ENCODE measurements around the gene CLUH.

Gene CLUH

DNA sequence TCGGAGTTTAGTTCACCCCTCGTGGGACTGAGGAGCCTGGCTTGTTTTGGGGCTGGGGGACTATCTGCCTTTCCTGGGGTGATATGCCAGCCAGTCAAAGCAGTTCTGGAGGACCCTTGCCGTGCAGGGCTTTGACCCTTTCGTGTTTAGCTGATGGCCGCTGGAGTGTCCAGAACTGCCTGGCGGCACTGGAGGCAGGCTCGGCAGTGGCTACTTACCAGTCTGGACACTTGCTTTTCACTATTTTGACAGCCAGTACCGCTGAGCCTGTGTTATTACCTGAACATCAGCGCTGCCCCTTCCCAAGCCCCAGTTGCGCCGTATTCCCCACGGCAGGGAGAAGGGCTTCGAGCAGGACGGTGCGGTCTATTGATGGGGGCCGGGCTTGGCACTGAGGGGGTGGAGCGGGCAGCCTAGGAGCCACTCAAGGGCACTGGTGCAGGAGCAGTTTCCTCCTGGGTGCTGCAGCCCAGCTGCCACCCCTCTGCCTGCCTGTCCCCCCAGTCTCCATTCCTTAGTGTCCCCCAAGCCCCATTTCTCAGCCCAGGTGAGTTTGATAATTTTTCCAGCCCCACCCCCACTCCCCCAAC is 19.3 kb upstream of the CLUH start:
- H3F3A ChIP-seq (ENCODE audit: control insufficient read depth, insufficient read depth): no peaks in the 10 kb centered on the region

DNA sequence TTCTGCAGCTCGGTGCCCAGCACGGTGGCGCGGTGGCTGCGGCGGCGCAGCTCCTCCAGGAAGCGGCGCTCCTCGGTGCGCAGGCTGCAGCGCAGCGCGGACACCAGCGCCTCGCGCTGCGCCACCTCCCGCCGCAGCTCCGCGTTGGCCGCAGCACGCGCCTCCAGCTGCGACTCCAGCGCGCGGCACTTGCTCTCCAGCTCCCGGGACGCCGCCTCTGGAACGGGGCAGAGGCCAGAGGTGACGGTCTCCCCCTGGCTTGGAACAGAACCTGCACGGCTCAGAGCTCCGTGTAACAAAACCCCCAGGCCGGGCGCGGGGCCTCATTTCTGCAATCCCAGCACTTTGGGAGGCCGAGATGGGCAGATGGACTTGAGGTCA is 13.2 kb upstream of the CLUH start:
- Histone ChIP-seq H3K4me2 (ENCODE audit: low read length) (no peak overlapping the region), H4K20me1 (ENCODE audit: control insufficient read depth, insufficient read depth, low read depth, low read length) (no peaks in the 10 kb centered on the region), H3K9me3 (ENCODE audit: control insufficient read depth, insufficient read depth, low read length) (no peaks in the 10 kb centered on the region), H3K4me3 (ENCODE audit: low read length) (no peak overlapping the region), H3K79me2 (ENCODE audit: control insufficient read depth, low read length) (no peaks in the 10 kb centered on the region), H3K27ac (ENCODE audit: low read depth, low read length) (no peak overlapping the region), H3F3A (ENCODE audit: control insufficient read depth, insufficient read depth) (0 out of 2 replicates have a peak, but pooled peaks cover 3% of the 10 kb centered on the region), H3K36me3 (ENCODE audit: control insufficient read depth, low read length) (no peaks in the 10 kb centered on the region), H3K4me1 (ENCODE audit: control insufficient read depth, low read length) (peaks cover 3% of the 10 kb centered on the region; the same call in 1 of the 2 replicates), H3K27me3 (ENCODE audit: control insufficient read depth, low read length) (peaks cover 3% of the 10 kb centered on the region; the same call in 1 of the 2 replicates), H3K9me2 (replicated peaks; ENCODE audit: control insufficient read depth, low read length) (no peaks in the 10 kb centered on the region)
- no peak for TF ChIP-seq EZH2phosphoT487 (IDR thresholded peaks at IDR 0.05; ENCODE audit: borderline replicate concordance, low read length)
- TF ChIP-seq, protein P1, sequence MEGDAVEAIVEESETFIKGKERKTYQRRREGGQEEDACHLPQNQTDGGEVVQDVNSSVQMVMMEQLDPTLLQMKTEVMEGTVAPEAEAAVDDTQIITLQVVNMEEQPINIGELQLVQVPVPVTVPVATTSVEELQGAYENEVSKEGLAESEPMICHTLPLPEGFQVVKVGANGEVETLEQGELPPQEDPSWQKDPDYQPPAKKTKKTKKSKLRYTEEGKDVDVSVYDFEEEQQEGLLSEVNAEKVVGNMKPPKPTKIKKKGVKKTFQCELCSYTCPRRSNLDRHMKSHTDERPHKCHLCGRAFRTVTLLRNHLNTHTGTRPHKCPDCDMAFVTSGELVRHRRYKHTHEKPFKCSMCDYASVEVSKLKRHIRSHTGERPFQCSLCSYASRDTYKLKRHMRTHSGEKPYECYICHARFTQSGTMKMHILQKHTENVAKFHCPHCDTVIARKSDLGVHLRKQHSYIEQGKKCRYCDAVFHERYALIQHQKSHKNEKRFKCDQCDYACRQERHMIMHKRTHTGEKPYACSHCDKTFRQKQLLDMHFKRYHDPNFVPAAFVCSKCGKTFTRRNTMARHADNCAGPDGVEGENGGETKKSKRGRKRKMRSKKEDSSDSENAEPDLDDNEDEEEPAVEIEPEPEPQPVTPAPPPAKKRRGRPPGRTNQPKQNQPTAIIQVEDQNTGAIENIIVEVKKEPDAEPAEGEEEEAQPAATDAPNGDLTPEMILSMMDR (IDR thresholded peaks at IDR 0.05; ENCODE audit: low read depth, low read length, poor library complexity, severe bottlenecking): no peak

More for the DNA sequence above, 19.3 kb upstream of the CLUH start:
- Histone ChIP-seq H3K27ac (ENCODE audit: low read depth, low read length) (no peak overlapping the region), H4K20me1 (ENCODE audit: control insufficient read depth, insufficient read depth, low read depth, low read length) (no peaks in the 10 kb centered on the region), H3K4me3 (ENCODE audit: low read length) (no peak overlapping the region), H3K4me1 (ENCODE audit: control insufficient read depth, low read length) (peaks cover 3% of the 10 kb centered on the region; the same call in 1 of the 2 replicates), H3K36me3 (ENCODE audit: control insufficient read depth, low read length) (no peaks in the 10 kb centered on the region), H3K79me2 (ENCODE audit: control insufficient read depth, low read length) (no peaks in the 10 kb centered on the region), H3K9me2 (replicated peaks; ENCODE audit: control insufficient read depth, low read length) (no peaks in the 10 kb centered on the region), H3K9me3 (ENCODE audit: control insufficient read depth, insufficient read depth, low read length) (no peaks in the 10 kb centered on the region), H3K27me3 (ENCODE audit: control insufficient read depth, low read length) (peaks cover 4% of the 10 kb centered on the region; the same call in 1 of the 2 replicates), H3K4me2 (ENCODE audit: low read length) (no peak overlapping the region)
- TF ChIP-seq, protein P1 (IDR thresholded peaks at IDR 0.05; ENCODE audit: low read depth, low read length, poor library complexity, severe bottlenecking): no peak
- TF ChIP-seq EZH2phosphoT487 (IDR thresholded peaks at IDR 0.05; ENCODE audit: borderline replicate concordance, low read length): no peak

DNA sequence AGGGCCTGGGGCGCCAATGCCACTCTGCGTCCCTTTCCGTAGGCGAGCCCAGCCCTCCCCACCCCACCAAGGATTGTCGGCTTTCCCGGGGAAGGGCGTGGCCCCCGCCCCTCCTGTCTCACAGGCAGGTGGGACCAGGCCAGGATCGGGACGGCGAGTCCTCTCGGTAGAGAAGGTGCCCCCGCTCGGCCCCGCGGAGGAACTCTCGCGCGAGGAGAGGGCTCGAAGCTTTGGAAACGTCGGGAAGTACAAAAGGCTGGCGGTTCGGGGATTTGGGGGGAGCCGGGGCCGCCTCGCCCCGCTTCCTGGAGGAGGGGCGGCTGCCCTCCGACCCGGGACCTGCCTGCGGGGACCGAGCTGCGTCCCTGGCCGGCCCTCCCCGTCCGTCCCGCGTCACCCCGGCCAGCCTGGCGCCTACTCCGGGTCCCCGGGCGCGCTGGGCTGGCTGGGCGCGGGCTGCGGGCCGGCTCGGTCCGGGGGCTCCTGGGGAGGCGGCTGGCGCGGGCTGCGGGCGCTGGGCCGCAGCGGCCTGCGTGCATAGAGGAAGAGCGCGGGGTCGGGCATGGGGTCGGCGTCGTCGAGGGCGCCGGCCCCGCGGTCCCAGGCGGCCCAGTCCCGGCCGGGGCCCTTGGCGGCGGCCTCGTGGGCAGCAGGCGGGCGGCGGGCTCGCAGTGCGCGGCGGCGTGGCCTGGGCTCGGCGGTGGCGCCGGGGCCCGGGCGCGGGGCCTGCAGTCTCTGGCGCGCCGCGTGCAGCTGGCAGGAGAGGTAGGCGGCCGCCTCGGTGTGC is 12.6 kb upstream of the CLUH start:
- no peaks in the 10 kb centered on the region for H3K36me3 ChIP-seq (ENCODE audit: control insufficient read depth, low read length)
- H3K4me1 ChIP-seq (ENCODE audit: control insufficient read depth, low read length): peaks cover 3% of the 10 kb centered on the region; the same call in 1 of the 2 replicates
- 0 out of 2 replicates have a peak, but pooled peaks cover 3% of the 10 kb centered on the region for H3F3A ChIP-seq (ENCODE audit: control insufficient read depth, insufficient read depth)
- H3K4me2 ChIP-seq (ENCODE audit: low read length): no peak overlapping the region
- no peak for TF ChIP-seq EZH2phosphoT487 (IDR thresholded peaks at IDR 0.05; ENCODE audit: borderline replicate concordance, low read length)
- TF ChIP-seq, protein P1 (IDR thresholded peaks at IDR 0.05; ENCODE audit: low read depth, low read length, poor library complexity, severe bottlenecking): no peak
- H3K4me3 ChIP-seq (ENCODE audit: low read length): no peak overlapping the region
- H3K79me2 ChIP-seq (ENCODE audit: control insufficient read depth, low read length): no peaks in the 10 kb centered on the region
- peaks cover 3% of the 10 kb centered on the region; the same call in 1 of the 2 replicates for H3K27me3 ChIP-seq (ENCODE audit: control insufficient read depth, low read length)
- no peaks in the 10 kb centered on the region for H3K9me2 ChIP-seq (replicated peaks; ENCODE audit: control insufficient read depth, low read length)
- H3K27ac ChIP-seq (ENCODE audit: low read depth, low read length): no peak overlapping the region
- H4K20me1 ChIP-seq (ENCODE audit: control insufficient read depth, insufficient read depth, low read depth, low read length): no peaks in the 10 kb centered on the region
- no peaks in the 10 kb centered on the region for H3K9me3 ChIP-seq (ENCODE audit: control insufficient read depth, insufficient read depth, low read length)

All from DOHH2 (cell line).